H9 (cell line): Measurements from ENCODE around the gene UQCC2. TPM values are rescaled to one million over a fixed set of nuclear protein-coding genes. Genes with fewer than 3 reads are reported as not detected.
A peak's percentile ranks its signal among the peaks of the same experiment; 100 is the strongest.

Experiments used
- DNase-seq: peaks from one replicate; pipeline ENCODE4 v3.0.0-alpha.2; 2017
- H2AFZ ChIP-seq: one replicate; pipeline ENCODE4 v1.6.1; 2013; ENCODE audit warnings: mild to moderate bottlenecking, low read length, control low read depth, moderate library complexity
- H2AK5ac ChIP-seq: 2 replicates; pipeline ENCODE4 v1.6.1; 2013; ENCODE audit warnings: low read length, control low read depth, mixed read lengths; ENCODE audit not compliant: insufficient read length
- H2BK120ac ChIP-seq: one replicate; pipeline ENCODE4 v1.6.1; 2013; ENCODE audit warnings: low read depth, mild to moderate bottlenecking, low read length, control low read depth, inconsistent platforms; ENCODE audit not compliant: poor library complexity, severe bottlenecking
- H2BK12ac ChIP-seq: 2 replicates; pipeline ENCODE4 v1.6.1; 2013; ENCODE audit warnings: low read length, control low read depth, mixed read lengths, low read depth; ENCODE audit not compliant: insufficient read length
- H2BK15ac ChIP-seq: 2 replicates; pipeline ENCODE4 v1.6.1; 2013; ENCODE audit warnings: low read depth, low read length, control low read depth
- H2BK20ac ChIP-seq: one replicate; pipeline ENCODE4 v1.6.1; 2013; ENCODE audit warnings: low read depth, mild to moderate bottlenecking, low read length, control low read depth, inconsistent platforms; ENCODE audit not compliant: poor library complexity, severe bottlenecking
- H2BK5ac ChIP-seq: 2 replicates; pipeline ENCODE4 v1.6.1; 2013; ENCODE audit warnings: low read length, control low read depth, mixed read lengths; ENCODE audit not compliant: insufficient read length
- H3K14ac ChIP-seq: 2 replicates; pipeline ENCODE4 v1.6.1; 2013; ENCODE audit warnings: low read length, control low read depth; ENCODE audit not compliant: insufficient read depth
- H3K18ac ChIP-seq: 2 replicates; pipeline ENCODE4 v1.6.1; 2013; ENCODE audit warnings: low read depth, mild to moderate bottlenecking, mixed read lengths, low read length, control low read depth; ENCODE audit not compliant: insufficient read length
- H3K23ac ChIP-seq: 2 replicates; pipeline ENCODE4 v1.6.1; 2013; ENCODE audit warnings: low read length, control low read depth, mixed read lengths, low read depth; ENCODE audit not compliant: insufficient read length
- H3K23me2 ChIP-seq: 2 replicates; pipeline ENCODE4 v1.6.1; 2013; ENCODE audit warnings: low read depth, mild to moderate bottlenecking, mixed read lengths, low read length, control low read depth; ENCODE audit not compliant: insufficient read length, poor library complexity, severe bottlenecking
- H3K27ac ChIP-seq: 2 replicates; pipeline ENCODE4 v1.5.1; 2013; ENCODE audit warnings: low read length, control low read depth, mixed read lengths, low read depth; ENCODE audit not compliant: insufficient read length
- H3K27me3 ChIP-seq: 2 replicates; pipeline ENCODE4 v1.6.1; 2013; ENCODE audit warnings: low read length, control low read depth, inconsistent platforms; ENCODE audit not compliant: insufficient read depth
- H3K4ac ChIP-seq: 2 replicates; pipeline ENCODE4 v1.6.1; 2013; ENCODE audit warnings: low read depth, mild to moderate bottlenecking, control low read depth, inconsistent platforms, low read length, moderate library complexity
- H3K4me1 ChIP-seq: 2 replicates; pipeline ENCODE4 v1.6.1; 2013; ENCODE audit warnings: low read length, control low read depth, inconsistent platforms; ENCODE audit not compliant: insufficient read depth
- H3K4me2 ChIP-seq: 2 replicates; pipeline ENCODE4 v1.6.1; 2013; ENCODE audit warnings: low read length, control low read depth, mixed read lengths; ENCODE audit not compliant: insufficient read length, insufficient read depth
- H3K56ac ChIP-seq: 2 replicates; pipeline ENCODE4 v1.6.1; 2013; ENCODE audit warnings: low read depth, mild to moderate bottlenecking, mixed read lengths, low read length, control low read depth; ENCODE audit not compliant: insufficient read length
- H3K79me1 ChIP-seq: 2 replicates; pipeline ENCODE4 v1.6.1; 2013; ENCODE audit warnings: low read depth, mild to moderate bottlenecking, moderate library complexity, low read length, control low read depth, inconsistent platforms; ENCODE audit not compliant: insufficient read depth, poor library complexity, severe bottlenecking
- H3K79me2 ChIP-seq: 2 replicates; pipeline ENCODE4 v1.6.1; 2013; ENCODE audit warnings: low read length, control low read depth, inconsistent platforms; ENCODE audit not compliant: insufficient read depth
- H3K9ac ChIP-seq: 2 replicates; pipeline ENCODE4 v1.6.1; 2013; ENCODE audit warnings: low read length, control low read depth, mixed read lengths; ENCODE audit not compliant: insufficient read length; ENCODE audit errors: extremely low read depth
- H3K9me3 ChIP-seq: one replicate; pipeline ENCODE4 v1.6.1; 2013; ENCODE audit warnings: low read depth, low read length, inconsistent platforms; ENCODE audit not compliant: control insufficient read depth
- H3T11ph ChIP-seq: one replicate; pipeline ENCODE4 v1.6.1; 2013; ENCODE audit warnings: mild to moderate bottlenecking, low read length, control low read depth, inconsistent platforms
- H4K20me1 ChIP-seq: one replicate; pipeline ENCODE4 v1.6.1; 2013; ENCODE audit not compliant: control insufficient read depth, insufficient read length, insufficient read depth
- H4K5ac ChIP-seq: 2 replicates; pipeline ENCODE4 v1.6.1; 2013; ENCODE audit warnings: low read depth, mild to moderate bottlenecking, mixed read lengths, low read length, control low read depth; ENCODE audit not compliant: insufficient read length
- H4K8ac ChIP-seq: replicated peaks from 2 replicates; pipeline ENCODE4 v1.6.1; 2013; ENCODE audit warnings: low read length, control low read depth, mixed read lengths, low read depth; ENCODE audit not compliant: insufficient read length
- H4K91ac ChIP-seq: 2 replicates; pipeline ENCODE4 v1.6.1; 2013; ENCODE audit warnings: low read depth, mild to moderate bottlenecking, moderate library complexity, mixed read lengths, low read length, control low read depth; ENCODE audit not compliant: insufficient read length
- H3K27ac Mint-ChIP-seq, 3 experiments: 2 replicates in 2 of 3; 3 replicates in 1 of 3; pipeline ENCODE4 v1.8.0; 2020 to 2021; ENCODE audit warnings: mixed read lengths in 3 of 3, mild to moderate bottlenecking in 1 of 3, moderate library complexity in 1 of 3
- H3K27me3 Mint-ChIP-seq: 2 replicates; pipeline ENCODE4 v1.8.0; 2021; ENCODE audit warnings: low read depth, mild to moderate bottlenecking, moderate library complexity, mixed read lengths
- H3K36me3 Mint-ChIP-seq, 3 experiments: 2 replicates in 2 of 3; 3 replicates in 1 of 3; pipeline ENCODE4 v1.8.0; 2020 to 2021; ENCODE audit warnings: low read depth in 3 of 3, mixed read lengths in 3 of 3; ENCODE audit not compliant: insufficient read depth in 1 of 3
- H3K4me1 Mint-ChIP-seq, 2 experiments: 2 replicates each; pipeline ENCODE4 v1.8.0; 2020; ENCODE audit warnings: mixed read lengths in 2 of 2
- H3K4me3 Mint-ChIP-seq, 2 experiments: 2 replicates in 1 of 2; 3 replicates in 1 of 2; pipeline ENCODE4 v1.8.0; 2020 to 2021; ENCODE audit warnings: mild to moderate bottlenecking in 2 of 2, mixed read lengths in 2 of 2, moderate library complexity in 1 of 2
- H3K9me3 Mint-ChIP-seq, 2 experiments: 2 replicates in 1 of 2; 3 replicates in 1 of 2; pipeline ENCODE4 v1.8.0; 2020; ENCODE audit warnings: mild to moderate bottlenecking in 2 of 2, mixed read lengths in 2 of 2, moderate library complexity in 1 of 2
- CTCF ChIP-seq: fragments of 200-600 bp; sonication (generic); conservative IDR thresholded peaks from 3 replicates; pipeline ENCODE4 v1.8.0; 2021; ENCODE audit warnings: antibody characterized with exemption, mild to moderate bottlenecking
- WGBS: extraction: QIAGEN DNeasy Blood & Tissue Kit; methylation state at CpG from one replicate; pipeline ENCODE4 v1.1.7; 2013; ENCODE audit warnings: missing lambda C conversion rate, low lambda C conversion rate, mixed read lengths; ENCODE audit not compliant: insufficient read length; ENCODE audit errors: extremely low coverage; 5-methylcytosine and 5-hydroxymethylcytosine counted together
- total RNA-seq: library from RNA; stranded (reverse); gene quantifications from 2 replicates; pipeline ENCODE4 v1.2.1, GENCODE V29; 2021

The UQCC2 gene
- total RNA-seq, 1 experiment from 2014 or later = 140 TPM

DNA sequence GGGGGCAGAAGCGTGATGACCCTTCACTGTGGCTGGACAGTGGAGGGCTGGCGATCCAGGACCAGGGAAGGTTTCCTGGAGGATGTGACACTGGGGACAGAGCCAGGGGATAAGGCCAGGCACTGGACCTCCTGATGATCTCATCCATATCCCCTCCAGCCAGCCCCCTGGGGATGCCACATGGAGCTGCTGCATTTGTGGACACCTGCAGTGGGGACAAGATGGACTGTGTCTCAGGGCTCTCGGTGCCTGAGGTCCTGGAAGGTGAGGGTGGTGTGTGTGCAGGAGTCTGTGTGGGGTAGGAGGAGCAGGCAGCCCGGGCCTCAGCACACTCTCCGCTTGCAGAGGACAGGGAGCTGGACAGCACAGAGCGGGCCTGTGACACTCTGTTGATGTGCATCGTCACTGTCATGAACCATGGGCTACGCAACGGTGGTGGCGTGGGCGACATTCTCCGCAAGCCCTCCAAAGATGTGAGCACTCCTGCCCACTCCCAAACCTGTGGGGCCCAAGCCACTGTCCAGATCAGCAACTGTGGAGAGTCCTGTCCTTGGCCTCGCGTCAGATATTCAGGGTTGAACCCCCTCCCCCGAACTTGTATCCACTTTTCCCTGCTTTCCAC, 19.9 kb downstream of the UQCC2 start:
- Histone ChIP-seq H3K23ac (no peak overlapping the region), H3K18ac (no peak overlapping the region), H3K14ac (no peak overlapping the region), H4K8ac (no peak overlapping the region), H3K27me3 (no peaks in the 10 kb centered on the region), H4K20me1 (no peaks in the 10 kb centered on the region), H2BK120ac (no peak overlapping the region), H4K5ac (no peak overlapping the region), H3T11ph (no peak overlapping the region), H4K91ac (no peak overlapping the region), H3K56ac (no peak overlapping the region), H3K23me2 (no peaks in the 10 kb centered on the region), H3K79me1 (no peaks in the 10 kb centered on the region), H3K4me1 (no peaks in the 10 kb centered on the region), H3K4ac (no peak overlapping the region), H2AFZ (no peak overlapping the region), H3K4me2 (no peak overlapping the region), H2BK20ac (no peak overlapping the region), H3K27ac (no peak overlapping the region), H3K79me2 (no peaks in the 10 kb centered on the region), H2BK15ac (no peak overlapping the region), H2BK5ac (no peak overlapping the region), H3K9ac (no peak overlapping the region), H2AK5ac (no peak overlapping the region), H3K9me3 (no peaks in the 10 kb centered on the region), H2BK12ac (no peak overlapping the region)
- Mint-ChIP-seq H3K27ac (peak overlapping the region in 1 of 3 experiments; percentile 64; a peak in 2 of 7 replicates), H3K4me1 (peaks cover 4 to 13% of the 10 kb centered on the region in 2 experiments; a peak in 3 of 4 replicates), H3K9me3 (no peaks in the 10 kb centered on the region), H3K27me3 (no peaks in the 10 kb centered on the region), H3K4me3 (no peak overlapping the region), H3K36me3 (peaks cover 36 to 90% (median 77%) of the 10 kb centered on the region in 3 experiments; a peak in 6 of 7 replicates)
- no peak for DNase-seq
- WGBS = no CpG with 5 or more reads among the region's 15 CpGs
- no peak for TF ChIP-seq CTCF
